Right hindlimb (tissue), 1 donor: ENCODE data around the gene OR2A7.
"Not testable (repeated sequence)": the region's sequence is repeated elsewhere in the genome, so short reads cannot be mapped to it uniquely, and the experiment has no call there.

Source experiments
- DNase-seq: peaks from one replicate; pipeline ENCODE4 v3.0.0-alpha.2; 2018

OR2A7 gene

GRCh38 chr7:144252307-144252706 is 12.3 kb downstream of the OR2A7 start:
- DNase-seq, result not testable (repeated sequence)

DNA sequence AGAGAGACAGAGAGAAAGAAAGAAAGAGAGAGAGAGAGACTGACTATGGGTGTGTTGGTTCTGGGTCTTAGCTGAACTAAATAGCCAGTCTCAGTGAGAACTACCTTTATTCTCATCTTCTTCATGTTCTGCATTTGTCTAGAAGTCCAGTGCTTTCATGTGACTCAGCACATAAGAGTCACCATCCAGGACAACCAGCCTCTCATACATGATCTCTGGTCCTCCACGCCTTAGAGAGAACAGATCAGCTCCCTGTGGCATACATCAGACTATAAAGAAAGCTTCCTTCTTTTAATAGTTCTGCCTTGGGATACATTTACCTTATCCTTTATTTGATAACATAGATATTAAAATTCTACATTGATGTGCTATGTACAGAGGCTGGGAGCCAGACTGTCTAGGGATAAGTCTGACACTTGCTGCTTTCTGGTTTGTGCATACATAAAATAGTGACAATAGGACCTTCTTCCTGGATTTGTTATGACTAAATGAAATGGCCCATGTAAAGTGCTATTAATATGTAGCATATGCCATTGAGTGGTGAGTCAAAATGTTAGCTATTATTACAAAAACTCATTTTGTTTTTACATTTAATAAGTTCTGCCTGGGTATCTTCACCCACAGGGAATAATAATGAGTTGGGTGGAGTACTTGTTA is 16.8 kb downstream of the OR2A7 start:
- DNase-seq, result not testable (repeated sequence)

DNA sequence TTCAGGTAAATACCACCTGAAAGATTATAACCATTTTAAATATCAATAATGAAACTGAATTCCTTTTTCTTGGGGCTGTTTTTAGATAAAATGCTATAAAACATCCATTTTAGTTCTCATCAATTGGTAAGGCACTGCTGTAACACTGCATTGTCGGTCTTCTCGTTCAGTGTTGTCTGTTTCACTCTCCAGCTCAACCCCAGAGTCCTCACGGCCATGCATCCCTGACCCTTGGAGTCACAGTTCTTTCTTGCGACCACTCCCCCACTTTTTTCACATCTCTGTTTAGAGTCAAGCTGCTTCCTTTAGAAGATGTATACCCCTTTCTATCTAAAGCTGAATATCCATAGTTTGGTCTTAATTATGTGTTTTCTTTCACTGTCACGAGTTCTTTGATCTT is 17.6 kb downstream of the OR2A7 start:
- not testable (repeated sequence) for DNase-seq

DNA sequence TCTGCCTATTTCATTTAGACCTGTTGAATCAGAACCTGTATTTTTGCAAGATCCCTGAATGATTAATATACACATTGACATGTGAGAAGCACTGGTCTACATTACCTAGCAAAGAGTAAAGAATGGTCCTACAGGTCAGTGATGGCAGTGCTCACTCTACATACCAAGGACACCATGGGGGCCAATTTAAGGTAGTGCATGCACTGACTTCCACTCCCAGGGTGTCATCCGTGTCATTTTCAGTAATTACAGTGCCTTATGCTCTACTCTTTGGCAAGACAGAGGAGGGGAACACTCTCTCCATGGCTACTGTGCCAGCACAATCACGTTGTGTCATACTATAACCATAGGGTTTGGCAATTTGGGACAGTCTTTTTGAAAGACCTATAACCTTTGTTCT is 19.2 kb downstream of the OR2A7 start:
- not testable (repeated sequence) for DNase-seq

DNA sequence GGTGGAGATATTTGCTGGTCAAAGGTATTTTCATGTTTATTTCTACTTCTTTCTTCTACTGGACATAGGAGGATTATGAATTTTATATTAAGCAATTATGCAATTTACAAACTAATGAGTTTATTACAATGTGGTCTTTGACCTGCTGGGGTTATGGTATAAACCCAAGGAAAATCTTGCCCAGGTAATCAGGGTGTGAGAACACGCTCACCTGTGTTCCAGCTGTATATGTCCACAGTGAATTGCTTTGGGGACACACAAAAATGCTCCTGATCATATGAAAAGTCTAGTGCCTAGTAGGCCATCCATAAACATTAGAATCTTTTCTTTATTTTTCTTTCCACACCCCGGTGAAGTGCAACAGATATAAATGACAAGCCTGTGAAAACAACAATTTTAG is 25.2 kb downstream of the OR2A7 start, which contains the start of gene OR2A42:
TSS of gene OR2A42 (minus strand) at position 241 of the 400 bp plus-strand sequence. CDS start 6,762 bp downstream, outside the sequence.
- DNase-seq, result not testable (repeated sequence)

DNA sequence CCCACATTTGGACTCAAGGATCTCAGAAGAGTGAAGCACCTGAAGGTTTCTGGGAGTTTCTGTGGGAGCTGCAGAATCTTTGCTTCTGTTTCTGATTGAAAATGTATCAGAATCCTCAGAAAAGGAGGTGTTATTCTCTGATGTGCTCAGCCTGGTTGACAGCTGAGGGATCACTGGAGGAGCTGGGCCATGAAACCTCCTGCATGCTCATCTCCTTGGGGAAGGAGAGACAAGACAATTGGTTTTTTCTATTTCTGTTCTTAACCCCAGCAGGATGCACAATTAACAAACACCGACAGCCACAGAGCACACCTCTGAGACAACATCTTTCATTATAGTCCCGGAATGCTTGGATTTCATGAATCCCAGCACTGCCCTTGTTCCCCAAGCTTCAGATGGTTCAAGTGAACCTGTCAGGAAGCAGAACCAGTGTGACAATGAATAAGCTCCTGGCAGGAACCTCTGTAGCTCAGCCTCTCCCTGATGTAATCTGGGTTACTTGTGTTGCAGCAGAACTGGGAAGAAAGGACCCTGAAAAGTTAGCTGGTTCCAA is 26.0 kb downstream of the OR2A7 start:
- DNase-seq, result not testable (repeated sequence)

DNA sequence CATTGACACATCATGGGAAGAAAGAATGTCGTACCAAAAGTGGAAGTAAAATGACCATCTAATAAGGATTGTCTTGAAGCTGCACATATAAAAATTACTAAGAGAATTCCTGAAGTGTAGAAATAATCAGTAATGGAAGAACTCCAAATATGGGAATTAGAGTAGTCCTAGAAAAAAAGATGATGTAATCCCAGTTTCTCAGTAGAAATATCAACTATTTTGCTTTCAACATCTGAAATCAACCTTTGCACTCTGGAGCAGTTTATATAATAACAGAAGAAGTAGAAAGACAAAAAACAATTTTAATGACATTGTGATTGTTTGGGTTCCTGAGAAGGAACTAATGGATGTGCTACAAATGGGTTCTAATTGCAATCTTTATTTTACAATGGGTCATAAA is 31.6 kb downstream of the OR2A7 start:
- DNase-seq, result not testable (repeated sequence)

GRCh38 chr7:144231027-144231426 is 33.6 kb downstream of the OR2A7 start:
- DNase-seq, result not testable (repeated sequence)

DNA sequence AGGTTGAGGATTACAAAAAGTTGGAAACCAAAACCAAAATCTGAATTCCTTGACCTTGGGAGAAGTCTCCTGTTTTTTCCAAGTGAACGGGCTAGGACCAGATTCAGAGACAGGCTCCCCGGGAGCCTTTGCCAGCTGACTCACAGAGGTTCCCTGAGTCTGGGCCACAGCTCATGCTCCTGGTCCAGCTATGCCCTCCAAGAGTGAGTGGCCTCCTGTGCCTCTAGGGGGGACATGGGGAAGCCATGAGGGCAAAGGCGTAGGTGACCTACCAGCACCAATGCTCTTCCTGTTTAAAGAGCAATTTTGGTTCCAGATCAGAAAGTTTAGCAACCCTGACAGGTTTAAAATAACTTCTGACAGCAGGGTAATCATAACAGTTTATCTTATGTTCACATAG is 35.8 kb downstream of the OR2A7 start:
- DNase-seq, result not testable (repeated sequence)

- DNase-seq, result not testable (repeated sequence)
Observed at GRCh38 chr7:144226866-144227265, 37.7 kb downstream of the OR2A7 start.

DNA sequence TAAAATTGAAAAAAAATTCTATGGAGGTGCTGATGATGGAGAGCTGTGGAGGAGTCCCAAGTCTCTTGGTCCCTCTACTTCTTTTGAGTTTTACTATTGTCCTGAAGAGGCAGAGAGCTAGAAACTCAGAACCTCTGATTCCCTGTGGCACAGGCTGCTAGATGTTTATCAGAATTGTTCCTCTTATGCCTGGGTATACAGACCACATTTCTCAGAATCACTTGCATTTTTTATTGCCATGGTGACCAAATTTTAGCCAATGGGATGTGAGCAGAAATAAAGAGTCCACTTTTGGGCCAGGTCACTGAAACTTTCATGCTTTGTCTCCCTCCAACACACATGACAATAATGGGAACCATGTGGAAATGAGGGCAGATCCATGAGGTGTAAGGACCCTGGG is 40.9 kb downstream of the OR2A7 start:
- DNase-seq, result not testable (repeated sequence)

- not testable (repeated sequence) for DNase-seq
Observed at GRCh38 chr7:144220531-144220930, 44.1 kb downstream of the OR2A7 start.

- DNase-seq, result not testable (repeated sequence)
Observed at GRCh38 chr7:144219149-144219548, 45.4 kb downstream of the OR2A7 start.

GRCh38 chr7:144218581-144218980 is 46.0 kb downstream of the OR2A7 start:
- DNase-seq, result not testable (repeated sequence)

DNA sequence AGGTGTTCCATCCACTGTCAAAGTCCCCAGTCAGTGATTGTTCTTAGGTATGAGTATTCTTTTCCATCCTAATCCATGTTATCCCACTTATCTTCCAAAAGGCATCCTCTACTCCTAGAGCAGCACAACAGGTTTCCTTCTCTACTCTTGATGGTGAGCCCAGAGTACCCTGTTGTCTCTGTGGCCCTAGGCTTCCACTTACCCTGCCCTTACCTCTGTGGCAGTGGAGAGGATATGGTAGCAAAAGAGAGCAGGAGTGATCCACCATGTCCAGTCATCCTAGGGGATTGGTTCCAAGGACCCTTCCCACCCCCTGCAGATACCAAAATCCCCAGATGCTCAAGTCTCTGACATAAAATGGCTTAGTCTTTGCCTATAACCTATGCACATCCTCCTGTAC is 47.4 kb downstream of the OR2A7 start:
- not testable (repeated sequence) for DNase-seq
